ENCODE measurements around the gene FAM151B.

FAM151B gene

GRCh38 chr5:80591352-80591751 lies 103.5 kb downstream of the FAM151B start:
- no peak for DNase-seq

- DNase-seq = no peak
These were observed 104.2 kb downstream of the FAM151B start for GRCh38 chr5:80592105-80592504.
